HEK293T (cell line): Measurements from ENCODE around the gene CFAP61.

Experiments used
- CTCF ChIA-PET: fragments of 350-600 bp; formaldehyde crosslinking; extraction: SDS; loops from one replicate; lab custom pipeline; 2021; ENCODE audit warnings: antibody characterized with exemption, inconsistent platforms; lab: Yijun Ruan, JAX
- POLR2A ChIA-PET: fragments of 350-600 bp; formaldehyde crosslinking; extraction: SDS; loops from one replicate; lab custom pipeline; 2020; ENCODE audit warnings: antibody characterized with exemption, inconsistent platforms; lab: Yijun Ruan, JAX
- DNase-seq: peaks from one replicate; pipeline ENCODE4 v3.0.0; 2012; ENCODE audit warnings: mixed read lengths; ENCODE audit errors: extremely low spot score
- ARNT ChIP-seq: fragments of 450-650 bp; IDR thresholded peaks from 2 replicates; pipeline ENCODE4 v1.6.1; 2017; ENCODE audit warnings: mild to moderate bottlenecking
- BHLHE40 ChIP-seq: fragments of 450-650 bp; IDR thresholded peaks from 2 replicates; pipeline ENCODE4 v1.6.1; 2016; ENCODE audit warnings: mild to moderate bottlenecking, moderate library complexity, borderline replicate concordance
- CTBP1 ChIP-seq: fragments of 450-650 bp; IDR thresholded peaks from 2 replicates; pipeline ENCODE4 v1.6.1; 2016; ENCODE audit warnings: borderline replicate concordance
- ELF4 ChIP-seq: fragments of 450-650 bp; IDR thresholded peaks from 2 replicates; pipeline ENCODE4 v1.6.1; 2017; ENCODE audit warnings: antibody characterized with exemption
- FOXA1 ChIP-seq: fragments of 450-650 bp; IDR thresholded peaks from 2 replicates; pipeline ENCODE4 v1.6.1; 2016; ENCODE audit warnings: mild to moderate bottlenecking
- FOXK2 ChIP-seq: fragments of 450-650 bp; IDR thresholded peaks from 2 replicates; pipeline ENCODE4 v1.6.1; 2016; ENCODE audit warnings: mild to moderate bottlenecking
- FOXM1 ChIP-seq: fragments of 450-650 bp; IDR thresholded peaks from 2 replicates; pipeline ENCODE4 v1.6.1; 2017; ENCODE audit warnings: mild to moderate bottlenecking, borderline replicate concordance
- HDGF ChIP-seq: fragments of 450-650 bp; IDR thresholded peaks from 2 replicates; pipeline ENCODE4 v1.6.1; 2017; ENCODE audit warnings: antibody characterized with exemption, borderline replicate concordance
- L3MBTL2 ChIP-seq: fragments of 450-650 bp; conservative IDR thresholded peaks from 2 replicates; pipeline ENCODE4 v1.6.1; 2016; ENCODE audit warnings: mild to moderate bottlenecking
- LEF1 ChIP-seq: fragments of 450-650 bp; IDR thresholded peaks from 2 replicates; pipeline ENCODE4 v1.6.1; 2017; ENCODE audit warnings: mild to moderate bottlenecking, borderline replicate concordance
- NFRKB ChIP-seq: fragments of 450-650 bp; IDR thresholded peaks from 2 replicates; pipeline ENCODE4 v1.6.1; 2016; ENCODE audit warnings: mild to moderate bottlenecking, moderate library complexity
- PKNOX1 ChIP-seq: fragments of 450-650 bp; IDR thresholded peaks from 2 replicates; pipeline ENCODE4 v1.6.1; 2016
- SP1 ChIP-seq: fragments of 450-650 bp; IDR thresholded peaks from 2 replicates; pipeline ENCODE4 v1.6.1; 2017
- SUZ12 ChIP-seq: fragments of 450-650 bp; IDR thresholded peaks from 2 replicates; pipeline ENCODE4 v1.6.1; 2016; ENCODE audit warnings: mild to moderate bottlenecking
- TARDBP ChIP-seq: fragments of 450-650 bp; IDR thresholded peaks from 2 replicates; pipeline ENCODE4 v1.6.1; 2016
- ZNF384 ChIP-seq: fragments of 450-650 bp; IDR thresholded peaks from 2 replicates; pipeline ENCODE4 v1.6.1; 2016

CFAP61 gene

GRCh38 chr20:20079102-20079784, 26.9 kb downstream of the CFAP61 start:
- DNase-seq, result no peak
- TF ChIP-seq ZNF384 (no peak), FOXK2 (no peak), L3MBTL2 (peak; percentile 30; the same call in 1 of the 2 replicates)
- ChIA-PET POLR2A (no interaction called here), CTCF (no interaction called here)

GRCh38 chr20:20083807-20084206, 31.5 kb downstream of the CFAP61 start:
- ChIA-PET POLR2A (no interaction called here), CTCF (interaction anchor here (2.4 kb wide), 1 partner anchor 153 kb away, joined by 8 read pairs; no protein-coding TSS in a partner anchor)
- no peak for TF ChIP-seq TARDBP
- TF ChIP-seq ELF4, result no peak
- TF ChIP-seq ARNT, result no peak
- peak; percentile 30 for DNase-seq

- CTCF ChIA-PET, result interaction anchor here (0.9 to 2.4 kb wide), 3 partner anchors 82 to 153 kb away, joined by 3 to 8 read pairs (median 5); no protein-coding TSS in a partner anchor
- POLR2A ChIA-PET, result no interaction called here
- TF ChIP-seq PKNOX1 (no peak), SP1 (no peak), TARDBP (no peak), ARNT (no peak), ZNF384 (no peak), FOXA1 (no peak), LEF1 (no peak), FOXM1 (no peak), ELF4 (no peak), CTBP1 (no peak), L3MBTL2 (no peak), HDGF (no peak), SUZ12 (no peak), BHLHE40 (no peak), NFRKB (no peak), FOXK2 (no peak)
- no peak for DNase-seq
These were observed 32.0 kb downstream of the CFAP61 start for GRCh38 chr20:20084296-20084752.

- no peak for TF ChIP-seq SP1
- no peak for TF ChIP-seq ARNT
- no peak for TF ChIP-seq HDGF
- no peak for TF ChIP-seq FOXA1
- TF ChIP-seq PKNOX1, result peak; percentile 66
- TF ChIP-seq ELF4, result no peak
- TF ChIP-seq BHLHE40, result no peak
- TF ChIP-seq SUZ12, result no peak
- ChIA-PET CTCF (interaction anchor here (0.9 to 2.4 kb wide), 3 partner anchors 81 to 152 kb away, joined by 3 to 8 read pairs (median 5); no protein-coding TSS in a partner anchor), POLR2A (no interaction called here)
- DNase-seq, result no peak
These were observed 32.7 kb downstream of the CFAP61 start for GRCh38 chr20:20085071-20085470.

GRCh38 chr20:20085812-20086211, 33.5 kb downstream of the CFAP61 start:
- no peak for DNase-seq
- ChIA-PET CTCF (interaction anchor here (1.5 kb wide), 1 partner anchor 115 kb away, joined by 5 read pairs; no protein-coding TSS in a partner anchor), POLR2A (no interaction called here)
- TF ChIP-seq ARNT, result no peak
- TF ChIP-seq NFRKB, result no peak
- TF ChIP-seq ZNF384, result no peak
- no peak for TF ChIP-seq FOXA1
- no peak for TF ChIP-seq PKNOX1
- no peak for TF ChIP-seq ELF4
- no peak for TF ChIP-seq L3MBTL2
- TF ChIP-seq HDGF, result no peak
- TF ChIP-seq SUZ12, result no peak
- no peak for TF ChIP-seq CTBP1
- TF ChIP-seq LEF1, result no peak
- no peak for TF ChIP-seq TARDBP
- no peak for TF ChIP-seq FOXK2
- TF ChIP-seq FOXM1, result no peak
- TF ChIP-seq BHLHE40, result no peak
- no peak for TF ChIP-seq SP1

- TF ChIP-seq ELF4, result no peak
- no peak for TF ChIP-seq TARDBP
- no peak for TF ChIP-seq CTBP1
- TF ChIP-seq FOXA1, result no peak
- TF ChIP-seq LEF1, result no peak
- no peak for TF ChIP-seq PKNOX1
- no peak for TF ChIP-seq SUZ12
- no peak for TF ChIP-seq L3MBTL2
- no peak for TF ChIP-seq FOXK2
- TF ChIP-seq HDGF, result no peak
- no peak for TF ChIP-seq ZNF384
- TF ChIP-seq NFRKB, result no peak
- no peak for TF ChIP-seq ARNT
- no peak for TF ChIP-seq FOXM1
- no peak for TF ChIP-seq BHLHE40
- CTCF ChIA-PET, result interaction anchor here (0.7 kb wide), 1 partner anchor 122 kb away, joined by 3 read pairs; no protein-coding TSS in a partner anchor
- DNase-seq, result no peak
- POLR2A ChIA-PET, result no interaction called here
These were observed 36.7 kb downstream of the CFAP61 start for GRCh38 chr20:20089018-20089417.
